Measurements from ENCODE around the gene SHBG.

SHBG gene

GRCh38 chr17:7650509-7651096 is 20.7 kb downstream of the SHBG start, which contains the start of gene ATP1B2:
ATP1B2 (plus strand) TSS chr17:7650926; CDS start chr17:7651519, 593 bp downstream.
- peak; percentile 78 for DNase-seq

- DNase-seq = no peak
These were observed 21.2 kb downstream of the SHBG start for GRCh38 chr17:7651097-7651664.

- DNase-seq = no peak
These were observed 21.9 kb downstream of the SHBG start for GRCh38 chr17:7651665-7652387.

GRCh38 chr17:7652388-7653356 is 22.7 kb downstream of the SHBG start:
- DNase-seq = no peak

- no peak for DNase-seq
These were observed 25.1 kb downstream of the SHBG start for GRCh38 chr17:7654832-7655540.

GRCh38 chr17:7655541-7655840 is 25.6 kb downstream of the SHBG start:
- DNase-seq = no peak

- no peak for DNase-seq
These were observed 27.1 kb downstream of the SHBG start for GRCh38 chr17:7656958-7657609.

- no peak for DNase-seq
These were observed 37.9 kb downstream of the SHBG start for GRCh38 chr17:7667656-7668406.

GRCh38 chr17:7668482-7668881 is 38.5 kb downstream of the SHBG start:
- DNase-seq = no peak

GRCh38 chr17:7673239-7673638 is 43.3 kb downstream of the SHBG start:
- no peak for DNase-seq

GRCh38 chr17:7674934-7675333 is 45.0 kb downstream of the SHBG start:
- no peak for DNase-seq

GRCh38 chr17:7676533-7676932 is 46.6 kb downstream of the SHBG start:
- no peak for DNase-seq

- DNase-seq = no peak
These were observed 47.6 kb downstream of the SHBG start for GRCh38 chr17:7677388-7678067.
